SK-N-SH treated with all-trans-retinoic acid at 6 μM for 48 hours (cell line): ENCODE measurements around the gene ZFX.

Experiments used
- ARNTL ChIP-seq: fragments of 450-650 bp; formaldehyde crosslinking; IDR thresholded peaks from 2 replicates; pipeline ENCODE4 v1.5.0; 2020; ENCODE audit warnings: low read depth, mild to moderate bottlenecking, moderate library complexity, borderline replicate concordance
- GLIS3 ChIP-seq: fragments of 250-450 bp; sonication (Bioruptor Pico); IDR thresholded peaks from 2 replicates; pipeline ENCODE4 v1.5.0; 2020; ENCODE audit warnings: mild to moderate bottlenecking, moderate library complexity
- PATZ1 ChIP-seq: fragments of 250-450 bp; sonication (Bioruptor Pico); IDR thresholded peaks from 2 replicates; pipeline ENCODE4 v1.8.0; 2020; ENCODE audit warnings: mild to moderate bottlenecking, moderate library complexity, borderline replicate concordance
- PPARA ChIP-seq: fragments of 250-450 bp; sonication (Bioruptor Pico); IDR thresholded peaks from 2 replicates; pipeline ENCODE4 v1.5.0; 2020; ENCODE audit warnings: mild to moderate bottlenecking, borderline replicate concordance
- ZFP3 ChIP-seq: fragments of 250-450 bp; sonication (Bioruptor Pico); IDR thresholded peaks from 2 replicates; pipeline ENCODE4 v1.5.0; 2020; ENCODE audit warnings: mild to moderate bottlenecking, moderate library complexity
- ZNF565 ChIP-seq: fragments of 450-650 bp; formaldehyde crosslinking; conservative IDR thresholded peaks from 2 replicates; pipeline ENCODE4 v1.5.0; 2020; ENCODE audit warnings: low read depth, mild to moderate bottlenecking, moderate library complexity

GRCh38 chrX:24219320-24219719 is 69.8 kb downstream of the ZFX start:
- TF ChIP-seq GLIS3 (CRISPR knock-in tag) (no peak), PPARA (no peak), ZNF565 (no peak), PATZ1 (CRISPR knock-in tag) (no peak), ZFP3 (CRISPR knock-in tag) (no peak), ARNTL (CRISPR knock-in tag) (no peak)
